Osteoblast (primary cell): ENCODE measurements around the gene ZSCAN25. TPM values are rescaled to one million over a fixed set of nuclear protein-coding genes. Genes with fewer than 3 reads are reported as not detected.
"Not testable (repeated sequence)": the region's sequence is repeated elsewhere in the genome, so short reads cannot be mapped to it uniquely, and the experiment has no call there.

Experiments
- DNase-seq: peaks from one replicate; pipeline ENCODE4 v3.0.0; 2011; ENCODE audit warnings: low spot score, mixed read lengths; ENCODE audit not compliant: insufficient read length; ENCODE audit errors: missing footprints
- H2AFZ ChIP-seq: 2 replicates; pipeline ENCODE4 v1.6.0; 2011; ENCODE audit warnings: mild to moderate bottlenecking, low read length
- H3K27ac ChIP-seq: 2 replicates; pipeline ENCODE4 v1.5.1; 2011; ENCODE audit warnings: mild to moderate bottlenecking, low read depth, low read length, moderate library complexity
- H3K27me3 ChIP-seq: 2 replicates; pipeline ENCODE4 v1.6.0; 2012; ENCODE audit warnings: mild to moderate bottlenecking, control low read depth, inconsistent platforms, low read length, moderate library complexity; ENCODE audit not compliant: insufficient read depth
- H3K36me3 ChIP-seq: 2 replicates; pipeline ENCODE4 v1.5.1; 2011; ENCODE audit warnings: mild to moderate bottlenecking, low read length, control low read depth, moderate library complexity; ENCODE audit not compliant: insufficient read depth
- H3K4me1 ChIP-seq: 2 replicates; pipeline ENCODE4 v1.5.1; 2011; ENCODE audit warnings: mild to moderate bottlenecking, low read length, control low read depth, moderate library complexity; ENCODE audit not compliant: insufficient read depth
- H3K4me2 ChIP-seq: 2 replicates; pipeline ENCODE4 v1.6.0; 2011; ENCODE audit warnings: mild to moderate bottlenecking, low read length; ENCODE audit not compliant: insufficient read depth
- H3K4me3 ChIP-seq: fragments of 200-600 bp; sonication (generic); 3 replicates; pipeline ENCODE4 v1.5.1; 2012; ENCODE audit warnings: mild to moderate bottlenecking, low read length, inconsistent platforms; ENCODE audit not compliant: insufficient read depth
- H3K79me2 ChIP-seq: 2 replicates; pipeline ENCODE4 v1.6.0; 2012; ENCODE audit warnings: mild to moderate bottlenecking, low read length, control low read depth, inconsistent platforms; ENCODE audit not compliant: insufficient read depth
- H3K9me3 ChIP-seq: 2 replicates; pipeline ENCODE4 v1.5.1; 2011; ENCODE audit warnings: low read depth, low read length, control low read depth
- H4K20me1 ChIP-seq: 2 replicates; pipeline ENCODE4 v1.6.0; 2012; ENCODE audit warnings: mild to moderate bottlenecking, low read length, control low read depth; ENCODE audit not compliant: insufficient read depth
- CTCF ChIP-seq: IDR thresholded peaks from 2 replicates; pipeline ENCODE4 v1.5.1; 2011; ENCODE audit warnings: mild to moderate bottlenecking, low read depth, low read length, moderate library complexity; ENCODE audit errors: extremely low read depth
- total RNA-seq: library from RNA; depleted of rRNA; stranded (reverse); fragments of >200 nt; gene quantifications from 2 replicates; pipeline ENCODE4 v1.2.3, GENCODE V29; 2012

The ZSCAN25 gene
- total RNA-seq: 11.9 and 12.7 TPM in 2 replicates

- Histone ChIP-seq H3K9me3 (no peaks in the 10 kb centered on the region), H3K79me2 (peaks cover 31% of the 10 kb centered on the region), H3K4me2 (peak within 1 kb of the TSS; percentile 88), H3K4me1 (peaks cover 10% of the 10 kb centered on the region), H3K4me3 (peak within 1 kb of the TSS; percentile 79), H3K27ac (peak within 1 kb of the TSS; percentile 83), H2AFZ (peak within 1 kb of the TSS; percentile 100), H3K36me3 (peaks cover 26% of the 10 kb centered on the region), H3K27me3 (no peaks in the 10 kb centered on the region), H4K20me1 (peaks cover 5% of the 10 kb centered on the region)
- TF ChIP-seq CTCF: peak; percentile 34
- peak; percentile 96 for DNase-seq
Observed at GRCh38 chr7:99616359-99617191, at the start of gene ZSCAN25. Gene ZSCAN25 (plus strand): TSS chr7:99616946. CDS start chr7:99619607, 2,661 bp downstream.

GRCh38 chr7:99568770-99569169 is 48.0 kb upstream of the ZSCAN25 start:
- peaks cover 36% of the 10 kb centered on the region for H4K20me1 ChIP-seq
- not testable (repeated sequence) for H2AFZ ChIP-seq, H3K4me3 ChIP-seq, H3K27me3 ChIP-seq, H3K4me1 ChIP-seq, H3K9me3 ChIP-seq, H3K27ac ChIP-seq, DNase-seq, H3K4me2 ChIP-seq
- peaks cover 50% of the 10 kb centered on the region for H3K79me2 ChIP-seq
- H3K36me3 ChIP-seq: peaks cover 74% of the 10 kb centered on the region

- Histone ChIP-seq H3K4me2 (no peak overlapping the region), H4K20me1 (peaks cover 15% of the 10 kb centered on the region), H3K36me3 (peaks cover 55% of the 10 kb centered on the region), H3K4me3 (no peak overlapping the region), H3K4me1 (no peaks in the 10 kb centered on the region), H3K9me3 (no peaks in the 10 kb centered on the region), H3K27ac (no peak overlapping the region), H3K79me2 (peaks cover 22% of the 10 kb centered on the region), H2AFZ (no peak overlapping the region), H3K27me3 (no peaks in the 10 kb centered on the region)
- DNase-seq: no peak
- no peak for TF ChIP-seq CTCF
Observed at GRCh38 chr7:99571768-99572167, 45.0 kb upstream of the ZSCAN25 start.

GRCh38 chr7:99573257-99573656 is 43.5 kb upstream of the ZSCAN25 start:
- no peak for DNase-seq
- Histone ChIP-seq H2AFZ (no peak overlapping the region), H3K9me3 (no peaks in the 10 kb centered on the region), H3K4me2 (no peak overlapping the region), H3K27me3 (no peaks in the 10 kb centered on the region), H4K20me1 (peaks cover 15% of the 10 kb centered on the region), H3K4me1 (peaks cover 4% of the 10 kb centered on the region), H3K36me3 (peaks cover 55% of the 10 kb centered on the region), H3K4me3 (no peak overlapping the region), H3K27ac (no peak overlapping the region), H3K79me2 (peaks cover 15% of the 10 kb centered on the region)
- no peak for TF ChIP-seq CTCF
